ENCODE data around the gene ONECUT3. TPM values are rescaled to one million over a fixed set of nuclear protein-coding genes. Genes with fewer than 3 reads are reported as not detected.

Gene ONECUT3
- total and polyA plus RNA-seq, 2 donors (not counting 3 experiments of a cell fraction or from before 2014, with no cell fraction given): not detected

GRCh38 chr19:1729568-1729925, 23.8 kb upstream of the ONECUT3 start:
- Histone ChIP-seq H3K27me3 (ENCODE audit: control insufficient read depth in 2 of 2, insufficient read depth in 2 of 2, low read length in 2 of 2) (peaks cover 5% of the 10 kb centered on the region in 2 experiments), H3K36me3 (ENCODE audit: control insufficient read depth in 2 of 2, extremely low read depth in 1 of 2, insufficient read depth in 2 of 2, low read length in 2 of 2) (no peaks in the 10 kb centered on the region), H4K20me1 (replicated peaks; ENCODE audit: control insufficient read depth, extremely low read depth, insufficient read depth, low read length) (no peaks in the 10 kb centered on the region), H3K27ac (ENCODE audit: insufficient read depth, low read depth, low read length) (no peak overlapping the region), H3K4me2 (ENCODE audit: insufficient read depth, low read length) (no peak overlapping the region), H2AFZ (ENCODE audit: low read depth, low read length) (no peak overlapping the region), H3K79me2 (ENCODE audit: control insufficient read depth, insufficient read depth, low read length) (no peaks in the 10 kb centered on the region), H3K9ac (replicated peaks; ENCODE audit: extremely low read depth, insufficient read depth, low read length) (no peak overlapping the region), H3K9me1 (replicated peaks; ENCODE audit: control insufficient read depth, extremely low read depth, insufficient read depth, low read length) (no peaks in the 10 kb centered on the region), H3K9me3 (replicated peaks; ENCODE audit: control insufficient read depth, insufficient read depth, low read length) (no peaks in the 10 kb centered on the region), H3K4me1 (ENCODE audit: control insufficient read depth, extremely low read depth, insufficient read depth, low read length) (peaks cover 3% of the 10 kb centered on the region), H3K4me3 (replicated peaks in 1 of 3; ENCODE audit: insufficient read depth in 1 of 3, low read depth in 1 of 3, low read length in 3 of 3) (no peak overlapping the region)
- FAIRE-seq: no peak
- intact Hi-C loops (cut with micrococcal nuclease) (no loop called here), dilution Hi-C loops (cut with MboI; ENCODE audit: extremely low pct_ligation_motif_present, low sequenced_read_pairs) (no loop called here)
- CTCF ChIA-PET: no interaction called here
- POLR2A ChIA-PET: no interaction called here
- BruUV-seq (replicated peaks): no TSS peak
- DNase-seq (ENCODE audit: low read depth, low spot score): no peak
- TF ChIP-seq FOS (IDR thresholded peaks at IDR 0.05; ENCODE audit: borderline replicate concordance, insufficient read depth, low read length) (no peak), CTCF (IDR thresholded peaks at IDR 0.05; ENCODE audit: extremely low read depth in 1 of 2, insufficient read depth in 1 of 2, low read depth in 1 of 2, low read length in 2 of 2) (no peak), EZH2 (IDR thresholded peaks at IDR 0.05; ENCODE audit: borderline replicate concordance, low read depth, low read length, severe bottlenecking) (no peak), POLR2AphosphoS5 (IDR thresholded peaks at IDR 0.05; ENCODE audit: insufficient read depth, low read depth, low read length) (no peak), GATA2 (IDR thresholded peaks at IDR 0.05; ENCODE audit: insufficient read depth, insufficient read length, low read depth, low read length) (no peak), JUN (IDR thresholded peaks at IDR 0.05; ENCODE audit: borderline replicate concordance, insufficient read depth, insufficient read length, low read depth) (no peak), MYC (IDR thresholded peaks at IDR 0.05; ENCODE audit: low read depth, low read length) (no peak), POLR2A (IDR thresholded peaks at IDR 0.05; ENCODE audit: low read depth, low read length) (no peak), MAX (IDR thresholded peaks at IDR 0.05; ENCODE audit: insufficient read depth, insufficient read length) (no peak)
